ENCODE results near the gene FGF1.

Gene FGF1

DNA sequence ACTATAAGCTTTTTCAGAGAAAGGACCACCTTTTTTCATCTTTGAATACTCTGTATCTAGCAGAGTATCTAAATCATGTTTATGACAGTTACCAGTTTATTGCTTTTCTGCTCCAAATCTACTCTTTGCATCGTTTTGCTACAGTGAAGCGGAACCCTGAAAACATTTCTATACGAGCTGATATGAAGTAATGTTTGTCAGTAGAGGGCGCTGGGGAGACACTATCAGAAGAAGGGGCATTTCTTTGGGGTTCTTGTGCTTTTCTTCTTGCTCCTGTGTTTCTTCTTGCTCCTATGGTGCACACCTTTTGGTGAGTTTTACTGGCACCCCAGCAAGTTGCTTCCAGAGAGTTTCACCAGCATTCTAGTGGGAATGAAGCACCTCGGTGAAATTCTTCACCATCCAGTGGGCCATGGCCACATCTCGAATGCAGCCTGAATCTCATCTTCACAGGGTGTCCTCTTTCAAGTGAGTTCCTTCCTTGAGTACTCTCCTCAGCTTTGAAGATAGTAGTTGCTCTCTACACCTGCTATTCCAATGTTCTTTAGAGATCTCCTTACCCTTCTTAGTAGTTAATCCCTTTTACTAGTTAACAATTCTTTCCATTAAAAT lies 98.4 kb downstream of the FGF1 start:
- no peak overlapping the region for H3K4me3 ChIP-seq (ENCODE audit: low read depth, low read length)
- no peak for TF ChIP-seq POLR2A (IDR thresholded peaks at IDR 0.05; ENCODE audit: extremely low read depth, insufficient read length)
- TF ChIP-seq, protein P1, sequence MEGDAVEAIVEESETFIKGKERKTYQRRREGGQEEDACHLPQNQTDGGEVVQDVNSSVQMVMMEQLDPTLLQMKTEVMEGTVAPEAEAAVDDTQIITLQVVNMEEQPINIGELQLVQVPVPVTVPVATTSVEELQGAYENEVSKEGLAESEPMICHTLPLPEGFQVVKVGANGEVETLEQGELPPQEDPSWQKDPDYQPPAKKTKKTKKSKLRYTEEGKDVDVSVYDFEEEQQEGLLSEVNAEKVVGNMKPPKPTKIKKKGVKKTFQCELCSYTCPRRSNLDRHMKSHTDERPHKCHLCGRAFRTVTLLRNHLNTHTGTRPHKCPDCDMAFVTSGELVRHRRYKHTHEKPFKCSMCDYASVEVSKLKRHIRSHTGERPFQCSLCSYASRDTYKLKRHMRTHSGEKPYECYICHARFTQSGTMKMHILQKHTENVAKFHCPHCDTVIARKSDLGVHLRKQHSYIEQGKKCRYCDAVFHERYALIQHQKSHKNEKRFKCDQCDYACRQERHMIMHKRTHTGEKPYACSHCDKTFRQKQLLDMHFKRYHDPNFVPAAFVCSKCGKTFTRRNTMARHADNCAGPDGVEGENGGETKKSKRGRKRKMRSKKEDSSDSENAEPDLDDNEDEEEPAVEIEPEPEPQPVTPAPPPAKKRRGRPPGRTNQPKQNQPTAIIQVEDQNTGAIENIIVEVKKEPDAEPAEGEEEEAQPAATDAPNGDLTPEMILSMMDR (IDR thresholded peaks at IDR 0.05; ENCODE audit: low read depth, low read length), result peak; percentile 64
- peak; percentile 61 for DNase-seq (ENCODE audit: low read depth)

DNA sequence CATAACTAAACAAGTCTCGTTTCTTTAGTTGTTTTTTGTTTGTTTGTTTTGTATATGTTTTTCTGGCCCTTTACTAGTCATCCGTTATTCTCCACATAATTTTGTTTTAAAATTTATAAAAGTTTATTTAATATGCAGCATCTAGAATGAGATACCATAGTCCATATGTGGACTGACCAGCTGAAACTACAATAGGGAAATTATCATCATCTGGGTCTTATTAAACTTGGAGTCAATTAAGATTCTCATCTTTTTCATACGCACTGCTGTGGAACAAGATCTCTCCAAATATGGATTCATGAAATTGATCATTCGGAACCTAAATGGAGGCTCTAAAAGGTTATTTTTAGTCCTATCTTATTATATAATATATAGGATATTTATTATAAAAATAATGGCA lies 99.3 kb downstream of the FGF1 start:
- TF ChIP-seq MYC (IDR thresholded peaks at IDR 0.05; ENCODE audit: low read depth, low read length), result no peak
- TF ChIP-seq, protein P2, sequence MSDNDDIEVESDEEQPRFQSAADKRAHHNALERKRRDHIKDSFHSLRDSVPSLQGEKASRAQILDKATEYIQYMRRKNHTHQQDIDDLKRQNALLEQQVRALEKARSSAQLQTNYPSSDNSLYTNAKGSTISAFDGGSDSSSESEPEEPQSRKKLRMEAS (IDR thresholded peaks at IDR 0.05; ENCODE audit: low read depth, low read length), result no peak
- TF ChIP-seq, protein P1 (IDR thresholded peaks at IDR 0.05; ENCODE audit: low read depth, low read length), result no peak
- TF ChIP-seq POLR2A (IDR thresholded peaks at IDR 0.05; ENCODE audit: extremely low read depth, insufficient read length), result no peak
- H3K4me3 ChIP-seq (ENCODE audit: low read depth, low read length), result no peak overlapping the region
- DNase-seq (ENCODE audit: low read depth), result no peak

DNA sequence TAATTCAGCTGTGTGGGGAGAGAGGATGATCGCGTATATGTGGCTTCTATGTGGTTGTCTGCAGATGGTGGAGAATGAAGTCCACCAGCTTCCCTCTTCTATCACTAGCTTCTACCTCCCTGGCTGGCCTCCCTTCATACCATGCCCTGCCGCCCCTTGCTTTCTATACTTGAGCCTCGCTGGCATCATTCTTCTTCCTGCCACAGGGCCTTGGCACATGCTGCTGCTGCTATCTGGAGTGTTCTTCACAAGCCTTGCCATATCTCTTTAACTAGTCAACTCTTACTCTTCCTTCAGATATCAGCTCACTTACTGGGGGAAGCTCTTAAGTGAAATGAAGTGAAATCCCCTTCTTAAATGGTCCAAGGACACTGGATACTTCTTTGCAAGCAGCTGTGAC lies 100.4 kb downstream of the FGF1 start:
- TF ChIP-seq, protein P2 (IDR thresholded peaks at IDR 0.05; ENCODE audit: low read depth, low read length), result no peak
- no peak for TF ChIP-seq POLR2A (IDR thresholded peaks at IDR 0.05; ENCODE audit: extremely low read depth, insufficient read length)
- TF ChIP-seq, protein P1 (IDR thresholded peaks at IDR 0.05; ENCODE audit: low read depth, low read length), result no peak
- TF ChIP-seq MYC (IDR thresholded peaks at IDR 0.05; ENCODE audit: low read depth, low read length), result no peak
- no peak overlapping the region for H3K4me3 ChIP-seq (ENCODE audit: low read depth, low read length)
- DNase-seq (ENCODE audit: low read depth), result no peak

DNA sequence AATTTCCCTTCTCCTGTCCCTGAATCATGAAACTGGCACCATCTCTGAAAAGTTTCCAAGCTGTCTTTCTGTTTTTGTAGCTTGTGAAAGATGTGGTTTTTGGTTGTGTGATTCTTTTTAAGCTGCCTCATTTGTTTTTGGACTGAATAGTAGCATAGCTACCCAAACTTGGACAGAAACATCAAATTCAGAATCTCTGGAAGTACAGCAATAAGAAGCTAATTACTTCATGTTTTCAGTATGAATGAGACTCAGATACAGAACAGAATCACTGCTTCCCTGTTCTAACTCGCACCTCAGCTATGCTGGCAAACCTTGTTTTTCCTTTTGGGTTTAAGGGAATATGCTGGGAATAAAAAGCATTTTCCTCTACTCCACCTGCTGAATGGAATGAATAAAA lies 101.0 kb downstream of the FGF1 start:
- H3K4me3 ChIP-seq (ENCODE audit: low read depth, low read length), result no peak overlapping the region
- no peak for DNase-seq (ENCODE audit: low read depth)
- no peak for TF ChIP-seq MYC (IDR thresholded peaks at IDR 0.05; ENCODE audit: low read depth, low read length)
- TF ChIP-seq, protein P1 (IDR thresholded peaks at IDR 0.05; ENCODE audit: low read depth, low read length), result no peak
- TF ChIP-seq, protein P2 (IDR thresholded peaks at IDR 0.05; ENCODE audit: low read depth, low read length), result no peak
- no peak for TF ChIP-seq POLR2A (IDR thresholded peaks at IDR 0.05; ENCODE audit: extremely low read depth, insufficient read length)

DNA sequence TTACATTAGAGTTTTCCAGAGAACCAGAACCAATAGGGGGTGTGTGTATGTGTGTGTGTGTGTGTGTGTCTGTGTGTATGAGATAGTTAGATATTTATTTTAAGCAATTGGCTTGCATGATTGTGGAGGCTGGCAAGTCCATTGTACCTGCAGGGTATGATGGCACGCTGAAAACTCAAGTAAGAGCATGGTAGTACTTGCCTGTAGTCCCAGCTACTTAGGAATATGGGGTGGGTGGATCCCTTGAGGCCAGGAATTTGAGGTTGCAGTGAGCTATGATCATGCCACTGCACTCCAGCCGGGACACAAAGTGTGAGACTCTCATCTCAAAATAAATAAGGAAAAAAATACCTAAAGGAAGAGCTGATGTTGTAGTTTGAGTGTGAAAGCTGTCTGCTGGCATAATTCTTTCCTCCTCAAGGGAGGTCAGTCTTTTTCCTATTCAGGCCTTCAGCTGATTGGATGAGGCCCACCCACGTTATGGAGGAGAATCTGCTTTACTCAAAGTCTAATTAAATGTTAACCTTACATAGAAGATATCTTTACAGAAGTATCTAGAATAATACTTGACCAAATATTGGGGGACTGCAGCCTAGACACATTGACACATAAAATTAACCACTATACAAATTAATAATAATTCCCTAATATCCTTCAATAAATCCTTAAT lies 107.6 kb downstream of the FGF1 start:
- H3K4me3 ChIP-seq (ENCODE audit: low read depth, low read length), result no peak overlapping the region
- DNase-seq (ENCODE audit: low read depth), result no peak
- TF ChIP-seq, protein P2 (IDR thresholded peaks at IDR 0.05; ENCODE audit: low read depth, low read length), result no peak
- TF ChIP-seq POLR2A (IDR thresholded peaks at IDR 0.05; ENCODE audit: extremely low read depth, insufficient read length) (no peak), MYC (IDR thresholded peaks at IDR 0.05; ENCODE audit: low read depth, low read length) (no peak)
- TF ChIP-seq, protein P1 (IDR thresholded peaks at IDR 0.05; ENCODE audit: low read depth, low read length), result no peak
